Caco-2 (cell line): ENCODE measurements around the gene PLEKHA6. TPM values are rescaled to one million over a fixed set of nuclear protein-coding genes. Genes with fewer than 3 reads are reported as not detected.

Experiments
- BruUV-seq: library from RNA; stranded (reverse); fragments of 400-500 nt; replicated peaks from 2 replicates; lab custom pipeline; 2021; lab: Mats Ljungman, UMichigan
- CTCF ChIA-PET: fragments of 300-600 bp; sonication (Branson Sonifier 250); formaldehyde crosslinking; loops from one replicate; lab custom pipeline; 2022; ENCODE audit warnings: antibody characterized with exemption; lab: Charles Lee
- POLR2A ChIA-PET: fragments of 300-600 bp; sonication (Branson Sonifier 250); formaldehyde crosslinking; loops from one replicate; lab custom pipeline; 2022; ENCODE audit warnings: antibody characterized with exemption; lab: Charles Lee
- DNase-seq, 2 experiments: peaks; one replicate each; pipeline versions ENCODE4 v3.0.0 to v3.0.0-alpha.2; 2020 to 2022
- H3K27me3 ChIP-seq: replicated peaks from 2 replicates; pipeline ENCODE4 v1.6.0; 2011; ENCODE audit warnings: low read length; ENCODE audit not compliant: control insufficient read depth, insufficient read depth
- H3K36me3 ChIP-seq: 2 replicates; pipeline ENCODE4 v1.5.1; 2011; ENCODE audit warnings: low read length; ENCODE audit not compliant: control insufficient read depth, insufficient read depth
- H3K4me1 ChIP-seq: fragments of 250-450 bp; sonication (Bioruptor Pico); 2 replicates; pipeline ENCODE4 v1.5.1; 2020; ENCODE audit warnings: mild to moderate bottlenecking
- H3K4me3 ChIP-seq: 2 replicates; pipeline ENCODE4 v1.5.1; 2011; ENCODE audit warnings: low read depth, mild to moderate bottlenecking, control low read depth, low read length
- H3K9me3 ChIP-seq: fragments of 250-450 bp; sonication (Bioruptor Pico); 2 replicates; pipeline ENCODE4 v1.5.1; 2020; ENCODE audit warnings: mild to moderate bottlenecking, moderate library complexity
- H3K27ac Mint-ChIP-seq: one replicate; pipeline ENCODE4 v1.8.0; 2022; ENCODE audit warnings: mixed read lengths; ENCODE audit not compliant: unreplicated experiment
- H3K27me3 Mint-ChIP-seq: one replicate; pipeline ENCODE4 v1.8.0; 2022; ENCODE audit warnings: mixed read lengths; ENCODE audit not compliant: insufficient read depth, unreplicated experiment
- H3K36me3 Mint-ChIP-seq: one replicate; pipeline ENCODE4 v1.8.0; 2022; ENCODE audit warnings: mild to moderate bottlenecking, mixed read lengths; ENCODE audit not compliant: insufficient read depth, unreplicated experiment
- H3K4me1 Mint-ChIP-seq: one replicate; pipeline ENCODE4 v1.8.0; 2022; ENCODE audit warnings: low read depth, mixed read lengths; ENCODE audit not compliant: unreplicated experiment
- H3K4me3 Mint-ChIP-seq: one replicate; pipeline ENCODE4 v1.8.0; 2022; ENCODE audit warnings: mild to moderate bottlenecking, moderate library complexity, mixed read lengths; ENCODE audit not compliant: unreplicated experiment
- H3K9me3 Mint-ChIP-seq: one replicate; pipeline ENCODE4 v1.8.0; 2022; ENCODE audit warnings: mixed read lengths; ENCODE audit not compliant: unreplicated experiment
- intact Hi-C: fragments of 100-400 bp; cut with micrococcal nuclease; formaldehyde crosslinking; loops from one replicate; pipeline ENCODE4 v1.10.0; 2022; ENCODE audit not compliant: unreplicated experiment
- total RNA-seq: library from RNA; stranded (reverse); gene quantifications from 2 replicates; pipeline ENCODE4 v1.2.3, GENCODE V29; 2022
- TF ChIP-seq, protein P1 (sequence below), 2 experiments: fragments of 200-600 bp in 1 of 2; IDR thresholded peaks; 1 replicate in 1 of 2; 2 replicates in 1 of 2; pipeline versions ENCODE4 v1.5.1 to v1.8.0; 2011 to 2022; ENCODE audit warnings: antibody characterized with exemption in 1 of 2, control low read depth in 1 of 2, inconsistent platforms in 1 of 2, low read depth in 1 of 2, low read length in 1 of 2, mild to moderate bottlenecking in 1 of 2, moderate library complexity in 1 of 2; ENCODE audit not compliant: insufficient read depth in 1 of 2, severe bottlenecking in 1 of 2, unreplicated experiment in 1 of 2

PLEKHA6 gene
- total RNA-seq, 1 experiment from 2014 or later, result 18.8 TPM

- POLR2A ChIA-PET, result no interaction called here
- CTCF ChIA-PET, result no interaction called here
These were observed 173.1 kb downstream of the PLEKHA6 start for GRCh38 chr1:204186597-204186996.

DNA sequence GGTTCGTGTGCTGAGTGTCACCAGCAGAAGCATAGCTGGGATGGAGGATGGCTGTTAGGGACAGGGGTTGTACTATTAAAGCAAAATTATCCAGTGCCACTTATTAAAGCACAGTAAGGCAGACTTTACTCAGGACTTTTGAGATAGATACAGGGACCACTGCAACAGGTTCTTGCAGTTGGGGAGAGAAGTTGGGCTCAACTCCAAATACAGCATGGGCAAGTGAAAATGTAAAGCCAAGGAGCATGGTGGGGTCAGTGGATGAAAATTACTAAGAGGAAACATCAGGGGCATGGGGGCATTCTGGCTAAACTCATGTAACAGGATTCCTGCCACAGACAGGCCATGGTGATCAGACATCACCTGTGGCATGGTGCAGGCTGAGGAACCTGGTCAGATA lies 178.6 kb downstream of the PLEKHA6 start:
- Histone ChIP-seq H3K36me3 (no peaks in the 10 kb centered on the region), H3K4me3 (no peak overlapping the region), H3K27me3 (no peaks in the 10 kb centered on the region), H3K4me1 (no peaks in the 10 kb centered on the region), H3K9me3 (no peaks in the 10 kb centered on the region; the same call in 1 of the 2 replicates)
- H3K9me3 Mint-ChIP-seq, result no peaks in the 10 kb centered on the region
- CTCF ChIA-PET, result no interaction called here
- TF ChIP-seq, protein P1, sequence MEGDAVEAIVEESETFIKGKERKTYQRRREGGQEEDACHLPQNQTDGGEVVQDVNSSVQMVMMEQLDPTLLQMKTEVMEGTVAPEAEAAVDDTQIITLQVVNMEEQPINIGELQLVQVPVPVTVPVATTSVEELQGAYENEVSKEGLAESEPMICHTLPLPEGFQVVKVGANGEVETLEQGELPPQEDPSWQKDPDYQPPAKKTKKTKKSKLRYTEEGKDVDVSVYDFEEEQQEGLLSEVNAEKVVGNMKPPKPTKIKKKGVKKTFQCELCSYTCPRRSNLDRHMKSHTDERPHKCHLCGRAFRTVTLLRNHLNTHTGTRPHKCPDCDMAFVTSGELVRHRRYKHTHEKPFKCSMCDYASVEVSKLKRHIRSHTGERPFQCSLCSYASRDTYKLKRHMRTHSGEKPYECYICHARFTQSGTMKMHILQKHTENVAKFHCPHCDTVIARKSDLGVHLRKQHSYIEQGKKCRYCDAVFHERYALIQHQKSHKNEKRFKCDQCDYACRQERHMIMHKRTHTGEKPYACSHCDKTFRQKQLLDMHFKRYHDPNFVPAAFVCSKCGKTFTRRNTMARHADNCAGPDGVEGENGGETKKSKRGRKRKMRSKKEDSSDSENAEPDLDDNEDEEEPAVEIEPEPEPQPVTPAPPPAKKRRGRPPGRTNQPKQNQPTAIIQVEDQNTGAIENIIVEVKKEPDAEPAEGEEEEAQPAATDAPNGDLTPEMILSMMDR (IDR thresholded peaks at IDR 0.05; ENCODE audit: insufficient read depth in 1 of 2, low read depth in 1 of 2, low read length in 1 of 2, severe bottlenecking in 1 of 2, unreplicated experiment in 1 of 2), result no peak
- no TSS peak for BruUV-seq
- no peak overlapping the region for H3K4me3 Mint-ChIP-seq
- no peak overlapping the region for H3K27ac Mint-ChIP-seq
- no peaks in the 10 kb centered on the region for H3K36me3 Mint-ChIP-seq
- intact Hi-C loops, result no loop called here
- no peaks in the 10 kb centered on the region for H3K27me3 Mint-ChIP-seq
- H3K4me1 Mint-ChIP-seq, result no peaks in the 10 kb centered on the region
- POLR2A ChIA-PET, result no interaction called here
- DNase-seq, result no peak

More at GRCh38 chr1:204186597-204186996, 173.1 kb downstream of the PLEKHA6 start:
- no peaks in the 10 kb centered on the region for H3K36me3 Mint-ChIP-seq
- Histone ChIP-seq H3K4me3 (no peak overlapping the region), H3K9me3 (no peaks in the 10 kb centered on the region), H3K36me3 (no peaks in the 10 kb centered on the region), H3K4me1 (peaks cover 15% of the 10 kb centered on the region), H3K27me3 (no peaks in the 10 kb centered on the region)
- no TSS peak for BruUV-seq
- H3K9me3 Mint-ChIP-seq, result no peaks in the 10 kb centered on the region
- TF ChIP-seq, protein P1 (IDR thresholded peaks at IDR 0.05; ENCODE audit: insufficient read depth in 1 of 2, low read depth in 1 of 2, low read length in 1 of 2, severe bottlenecking in 1 of 2, unreplicated experiment in 1 of 2), result no peak
- H3K27me3 Mint-ChIP-seq, result no peaks in the 10 kb centered on the region
- H3K27ac Mint-ChIP-seq, result no peak overlapping the region
- intact Hi-C loops, result no loop called here
- H3K4me3 Mint-ChIP-seq, result no peak overlapping the region
- no peaks in the 10 kb centered on the region for H3K4me1 Mint-ChIP-seq
- no peak for DNase-seq

GRCh38 chr1:204180133-204180532 lies 179.6 kb downstream of the PLEKHA6 start:
- ChIA-PET POLR2A (no interaction called here), CTCF (interaction anchor here (0.6 to 1.2 kb wide), 2 partner anchors 16 to 34 kb away, joined by 3 to 4 read pairs; partner anchors contain the start of gene GOLT1A)
- Mint-ChIP-seq H3K36me3 (no peaks in the 10 kb centered on the region), H3K4me3 (no peak overlapping the region), H3K9me3 (no peaks in the 10 kb centered on the region), H3K4me1 (no peaks in the 10 kb centered on the region), H3K27me3 (no peaks in the 10 kb centered on the region), H3K27ac (no peak overlapping the region)
- no peaks in the 10 kb centered on the region for H3K4me1 ChIP-seq
- DNase-seq, result no peak
- TF ChIP-seq, protein P1 (IDR thresholded peaks at IDR 0.05; ENCODE audit: insufficient read depth in 1 of 2, low read depth in 1 of 2, low read length in 1 of 2, severe bottlenecking in 1 of 2, unreplicated experiment in 1 of 2), result no peak
- H3K9me3 ChIP-seq, result no peaks in the 10 kb centered on the region; the same call in 1 of the 2 replicates
- H3K27me3 ChIP-seq, result no peaks in the 10 kb centered on the region; the same call in 1 of the 2 replicates
- no TSS peak for BruUV-seq
- intact Hi-C loops, result no loop called here
- H3K4me3 ChIP-seq, result no peak overlapping the region
- H3K36me3 ChIP-seq, result no peaks in the 10 kb centered on the region
